Right atrium auricular region (tissue), 2 donors: ENCODE measurements around the gene ZNF473. TPM values are rescaled to one million over a fixed set of nuclear protein-coding genes. Genes with fewer than 3 reads are reported as not detected.
A peak's percentile ranks its signal among the peaks of the same experiment; 100 is the strongest.

Experiments used
- DNase-seq: peaks from one replicate; pipeline ENCODE4 v3.0.0-alpha.2; 2019; ENCODE audit warnings: low spot score
- H3K27ac ChIP-seq, 2 donors: fragments of 200-600 bp; sonication (generic); 1 replicate in 1 of 2; 2 replicates in 1 of 2; pipeline ENCODE4 v1.5.1; 2016 to 2019
- H3K27me3 ChIP-seq, 2 donors: fragments of 200-600 bp; sonication (generic); one replicate each; pipeline versions ENCODE4 v1.5.1 to v1.6.0; 2017 to 2019
- H3K36me3 ChIP-seq: fragments of 200-600 bp; sonication (generic); one replicate; pipeline ENCODE4 v1.5.1; 2016
- H3K4me1 ChIP-seq, 2 donors: fragments of 200-600 bp; sonication (generic); one replicate each; pipeline versions ENCODE4 v1.5.1 to v1.6.0; 2017 to 2019
- H3K4me3 ChIP-seq, 2 donors: fragments of 200-600 bp; sonication (generic); 1 replicate in 1 of 2; 2 replicates in 1 of 2; pipeline ENCODE4 v1.5.1; 2017 to 2019; ENCODE audit warnings: mild to moderate bottlenecking in 1 of 2, moderate library complexity in 1 of 2
- H3K9me3 ChIP-seq, 2 donors: fragments of 200-600 bp; sonication (generic); one replicate each; pipeline ENCODE4 v1.5.1; 2019
- total RNA-seq, 2 donors: library from RNA; depleted of rRNA; stranded (reverse); fragments of >200 nt; gene quantifications; one replicate each; pipeline ENCODE4 v1.1.0, GENCODE V29; 2016
- TF ChIP-seq, protein P1 (sequence below), 2 donors: fragments of 200-600 bp; sonication (generic); IDR thresholded peaks; one replicate each; pipeline ENCODE4 v1.5.1; 2019; ENCODE audit warnings: antibody characterized with exemption in 2 of 2

ZNF473 gene
- total RNA-seq, 2 donors from 2014 or later: 2.3 to 4.2 TPM

DNA sequence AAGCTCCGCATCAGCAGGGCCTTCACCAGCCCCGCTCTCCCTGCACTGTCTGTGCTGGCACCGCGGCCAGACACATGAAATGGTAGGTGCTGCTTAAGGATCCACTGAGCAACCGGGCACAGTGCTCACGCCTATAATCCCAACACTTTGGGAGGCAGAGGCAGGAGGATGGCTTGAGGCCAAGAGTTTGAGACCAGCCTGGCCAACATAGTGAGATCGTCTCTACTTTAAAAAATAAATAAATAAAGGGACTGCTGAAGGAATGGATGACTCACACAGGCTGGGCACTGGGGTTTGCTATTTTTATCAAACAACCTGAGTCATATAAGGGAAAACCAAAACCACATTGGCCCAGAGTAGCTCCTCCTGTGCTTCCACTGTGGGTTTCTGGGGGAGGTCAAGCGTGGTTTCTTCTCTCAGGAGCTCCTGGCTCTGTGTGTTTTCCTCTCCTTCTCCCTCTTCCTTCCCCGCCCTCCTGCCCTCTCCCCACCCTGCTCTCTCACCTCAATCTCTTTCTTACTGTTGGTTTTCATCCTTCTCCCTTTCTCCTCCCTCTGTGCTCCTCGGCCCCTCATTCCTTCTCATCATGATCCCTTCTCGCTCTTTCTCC is 21.9 kb upstream of the ZNF473 start:
- Histone ChIP-seq H3K27me3 (no peaks in the 10 kb centered on the region), H3K4me1 (peaks cover 0 to 16% of the 10 kb centered on the region in 2 donors), H3K4me3 (no peak overlapping the region), H3K9me3 (no peaks in the 10 kb centered on the region), H3K27ac (peak overlapping the region in 1 of 2 donors; percentile 75), H3K36me3 (peaks cover 85% of the 10 kb centered on the region)
- TF ChIP-seq, protein P1, sequence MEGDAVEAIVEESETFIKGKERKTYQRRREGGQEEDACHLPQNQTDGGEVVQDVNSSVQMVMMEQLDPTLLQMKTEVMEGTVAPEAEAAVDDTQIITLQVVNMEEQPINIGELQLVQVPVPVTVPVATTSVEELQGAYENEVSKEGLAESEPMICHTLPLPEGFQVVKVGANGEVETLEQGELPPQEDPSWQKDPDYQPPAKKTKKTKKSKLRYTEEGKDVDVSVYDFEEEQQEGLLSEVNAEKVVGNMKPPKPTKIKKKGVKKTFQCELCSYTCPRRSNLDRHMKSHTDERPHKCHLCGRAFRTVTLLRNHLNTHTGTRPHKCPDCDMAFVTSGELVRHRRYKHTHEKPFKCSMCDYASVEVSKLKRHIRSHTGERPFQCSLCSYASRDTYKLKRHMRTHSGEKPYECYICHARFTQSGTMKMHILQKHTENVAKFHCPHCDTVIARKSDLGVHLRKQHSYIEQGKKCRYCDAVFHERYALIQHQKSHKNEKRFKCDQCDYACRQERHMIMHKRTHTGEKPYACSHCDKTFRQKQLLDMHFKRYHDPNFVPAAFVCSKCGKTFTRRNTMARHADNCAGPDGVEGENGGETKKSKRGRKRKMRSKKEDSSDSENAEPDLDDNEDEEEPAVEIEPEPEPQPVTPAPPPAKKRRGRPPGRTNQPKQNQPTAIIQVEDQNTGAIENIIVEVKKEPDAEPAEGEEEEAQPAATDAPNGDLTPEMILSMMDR (IDR thresholded peaks at IDR 0.05): no peak
- DNase-seq: peak; percentile 77

DNA sequence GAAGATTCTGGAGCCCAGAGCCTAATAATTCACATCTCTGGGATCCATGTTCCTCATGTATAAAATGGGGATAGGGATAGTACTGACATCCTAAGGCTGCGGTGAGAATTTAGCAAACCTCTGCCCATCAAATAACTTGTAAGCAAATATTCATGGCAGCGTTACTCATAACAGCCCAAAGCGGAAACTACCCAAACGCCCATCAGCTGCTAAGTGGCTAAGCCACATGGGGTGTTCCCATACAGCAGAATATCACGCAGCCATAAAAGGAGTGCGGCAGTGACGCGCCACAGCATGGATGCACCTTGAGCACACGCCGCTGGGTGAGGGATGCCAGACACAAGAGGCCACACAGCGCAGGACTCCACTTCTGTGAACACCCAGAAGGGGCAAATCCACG is 20.4 kb upstream of the ZNF473 start:
- peaks cover 78% of the 10 kb centered on the region for H3K36me3 ChIP-seq
- H3K27me3 ChIP-seq: no peaks in the 10 kb centered on the region
- H3K9me3 ChIP-seq: no peaks in the 10 kb centered on the region
- H3K27ac ChIP-seq: no peak overlapping the region
- TF ChIP-seq, protein P1 (IDR thresholded peaks at IDR 0.05): no peak
- peaks cover 0 to 16% of the 10 kb centered on the region in 2 donors for H3K4me1 ChIP-seq
- DNase-seq: no peak
- H3K4me3 ChIP-seq: no peak overlapping the region

DNA sequence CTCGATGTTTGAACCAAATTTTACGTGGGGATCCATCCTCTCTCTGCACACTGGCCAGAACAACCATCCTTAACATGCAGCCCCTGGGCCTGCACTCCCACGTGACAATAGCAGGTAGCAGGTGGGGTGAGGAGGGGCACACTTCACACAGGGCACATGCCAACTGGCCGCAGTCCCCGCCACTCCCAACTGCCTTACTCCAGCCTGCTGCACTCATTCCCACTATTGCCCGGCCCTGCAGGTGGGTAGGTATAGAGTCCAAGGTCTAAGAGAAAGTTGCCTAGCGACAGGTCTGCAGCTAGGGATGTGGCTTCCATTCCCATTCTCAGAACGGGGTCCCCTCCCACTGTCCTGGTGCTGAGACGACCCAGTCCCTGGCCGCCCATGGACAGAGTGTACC is 18.6 kb upstream of the ZNF473 start:
- peaks cover 0 to 16% of the 10 kb centered on the region in 2 donors for H3K4me1 ChIP-seq
- H3K9me3 ChIP-seq: no peaks in the 10 kb centered on the region
- no peak overlapping the region for H3K27ac ChIP-seq
- DNase-seq: no peak
- peaks cover 70% of the 10 kb centered on the region for H3K36me3 ChIP-seq
- H3K27me3 ChIP-seq: no peaks in the 10 kb centered on the region
- H3K4me3 ChIP-seq: no peak overlapping the region
- TF ChIP-seq, protein P1 (IDR thresholded peaks at IDR 0.05): no peak

DNA sequence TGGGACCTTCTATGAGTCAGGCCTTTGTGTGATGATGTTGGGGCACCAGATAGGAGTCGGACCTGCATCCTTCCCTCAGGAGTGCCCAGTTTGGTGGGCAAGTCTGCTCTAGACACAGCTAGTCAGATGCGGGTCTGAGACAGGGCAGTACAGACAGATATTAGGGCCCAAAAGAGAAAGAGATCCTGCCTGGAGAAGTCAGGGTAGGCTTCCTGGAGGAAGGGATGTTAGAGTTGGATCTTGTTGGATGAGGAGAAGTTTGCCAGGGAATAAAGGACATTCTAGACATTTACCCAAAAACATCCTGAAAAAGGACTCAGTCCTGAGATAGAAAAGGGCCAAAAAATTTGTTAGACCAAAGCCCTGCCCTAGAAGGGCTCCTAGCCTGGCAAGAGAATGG is 17.9 kb upstream of the ZNF473 start:
- TF ChIP-seq, protein P1 (IDR thresholded peaks at IDR 0.05): no peak
- Histone ChIP-seq H3K4me3 (no peak overlapping the region), H3K9me3 (no peaks in the 10 kb centered on the region), H3K36me3 (peaks cover 63% of the 10 kb centered on the region), H3K27ac (no peak overlapping the region), H3K4me1 (peaks cover 0 to 16% of the 10 kb centered on the region in 2 donors), H3K27me3 (no peaks in the 10 kb centered on the region)
- DNase-seq: no peak

DNA sequence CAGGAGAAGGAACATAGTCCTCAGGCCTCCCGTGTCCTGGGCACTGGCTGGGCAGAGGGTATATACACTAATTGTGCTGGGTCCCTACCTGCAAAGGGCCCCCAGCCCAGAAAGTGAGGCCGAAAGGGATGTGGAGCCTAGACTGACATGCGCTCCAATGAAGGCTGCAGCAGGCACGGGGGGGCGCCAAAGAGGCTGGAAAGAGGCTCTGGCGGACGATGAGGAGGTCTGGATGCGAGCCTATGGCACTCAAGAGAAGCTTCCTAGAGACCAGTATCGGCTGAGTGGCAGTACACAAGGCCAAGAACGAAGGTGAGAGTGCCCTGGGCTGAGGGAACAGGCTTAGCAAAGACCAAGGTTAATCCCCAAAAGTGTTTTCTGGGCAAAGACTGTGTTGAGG is 17.3 kb upstream of the ZNF473 start:
- H3K4me3 ChIP-seq: no peak overlapping the region
- H3K4me1 ChIP-seq: peaks cover 0 to 12% of the 10 kb centered on the region in 2 donors
- no peak overlapping the region for H3K27ac ChIP-seq
- H3K9me3 ChIP-seq: no peaks in the 10 kb centered on the region
- TF ChIP-seq, protein P1 (IDR thresholded peaks at IDR 0.05): no peak
- no peak for DNase-seq
- peaks cover 63% of the 10 kb centered on the region for H3K36me3 ChIP-seq
- H3K27me3 ChIP-seq: no peaks in the 10 kb centered on the region
